Tibial nerve (tissue), 4 donors: ENCODE data around the gene H2BW2. TPM values are rescaled to one million over a fixed set of nuclear protein-coding genes. Genes with fewer than 3 reads are reported as not detected.
"Not testable (repeated sequence)": the region's sequence is repeated elsewhere in the genome, so short reads cannot be mapped to it uniquely, and the experiment has no call there.

Experiments
- DNase-seq, 2 donors: peaks; one replicate each; pipeline ENCODE4 v3.0.0-alpha.2; 2019; ENCODE audit warnings: low spot score in 2 of 2
- H3K27ac ChIP-seq, 4 donors: fragments of 200-600 bp; sonication (generic) in 3 of 4; one replicate each; pipeline ENCODE4 v1.5.1; 2017 to 2019; ENCODE audit warnings: mild to moderate bottlenecking in 1 of 4
- H3K27me3 ChIP-seq, 2 donors: fragments of 200-600 bp; sonication (generic) in 1 of 2; one replicate each; pipeline versions ENCODE4 v1.5.1 to v1.6.0; 2017 to 2019
- H3K36me3 ChIP-seq, 3 donors: fragments of 200-600 bp; sonication (generic); one replicate each; pipeline ENCODE4 v1.5.1; 2018 to 2019
- H3K4me1 ChIP-seq, 4 donors: fragments of 200-600 bp; sonication (generic) in 3 of 4; one replicate each; pipeline ENCODE4 v1.5.1; 2017 to 2019
- H3K4me3 ChIP-seq, 4 donors: fragments of 200-600 bp; sonication (generic) in 3 of 4; one replicate each; pipeline ENCODE4 v1.5.1; 2017 to 2019; ENCODE audit warnings: mild to moderate bottlenecking in 1 of 4, moderate library complexity in 1 of 4
- H3K9me3 ChIP-seq, 4 donors: fragments of 200-600 bp; sonication (generic) in 3 of 4; one replicate each; pipeline ENCODE4 v1.5.1; 2017 to 2019
- EP300 ChIP-seq, 2 donors: sonication (generic); formaldehyde crosslinking; IDR thresholded peaks; one replicate each; pipeline ENCODE4 v1.6.1; 2017; ENCODE audit warnings: antibody characterized with exemption in 2 of 2, mild to moderate bottlenecking in 1 of 2
- POLR2A ChIP-seq, 2 donors: fragments of 450-650 bp; IDR thresholded peaks; one replicate each; pipeline ENCODE4 v1.6.1; 2017; ENCODE audit warnings: antibody characterized with exemption in 2 of 2, mild to moderate bottlenecking in 2 of 2, moderate library complexity in 2 of 2
- WGBS, 2 donors: methylation state at CpG; one replicate each; pipeline ENCODE4 v1.1.5; 2018; 5-methylcytosine and 5-hydroxymethylcytosine counted together
- total RNA-seq, 4 donors: library from RNA; depleted of rRNA; stranded (reverse); fragments of >200 nt; gene quantifications; one replicate each; pipeline ENCODE4 v1.1.0, GENCODE V29; 2016
- TF ChIP-seq, protein P1 (sequence below), 5 experiments: fragments of 200-600 bp in 3 of 5; fragments of 450-650 bp in 2 of 5; sonication (generic) in 3 of 5; IDR thresholded peaks; one replicate each; pipeline ENCODE4 v1.5.1; 2016 to 2019; ENCODE audit warnings: antibody characterized with exemption in 5 of 5, mild to moderate bottlenecking in 3 of 5, moderate library complexity in 2 of 5

Gene H2BW2
- total RNA-seq = not detected

DNA sequence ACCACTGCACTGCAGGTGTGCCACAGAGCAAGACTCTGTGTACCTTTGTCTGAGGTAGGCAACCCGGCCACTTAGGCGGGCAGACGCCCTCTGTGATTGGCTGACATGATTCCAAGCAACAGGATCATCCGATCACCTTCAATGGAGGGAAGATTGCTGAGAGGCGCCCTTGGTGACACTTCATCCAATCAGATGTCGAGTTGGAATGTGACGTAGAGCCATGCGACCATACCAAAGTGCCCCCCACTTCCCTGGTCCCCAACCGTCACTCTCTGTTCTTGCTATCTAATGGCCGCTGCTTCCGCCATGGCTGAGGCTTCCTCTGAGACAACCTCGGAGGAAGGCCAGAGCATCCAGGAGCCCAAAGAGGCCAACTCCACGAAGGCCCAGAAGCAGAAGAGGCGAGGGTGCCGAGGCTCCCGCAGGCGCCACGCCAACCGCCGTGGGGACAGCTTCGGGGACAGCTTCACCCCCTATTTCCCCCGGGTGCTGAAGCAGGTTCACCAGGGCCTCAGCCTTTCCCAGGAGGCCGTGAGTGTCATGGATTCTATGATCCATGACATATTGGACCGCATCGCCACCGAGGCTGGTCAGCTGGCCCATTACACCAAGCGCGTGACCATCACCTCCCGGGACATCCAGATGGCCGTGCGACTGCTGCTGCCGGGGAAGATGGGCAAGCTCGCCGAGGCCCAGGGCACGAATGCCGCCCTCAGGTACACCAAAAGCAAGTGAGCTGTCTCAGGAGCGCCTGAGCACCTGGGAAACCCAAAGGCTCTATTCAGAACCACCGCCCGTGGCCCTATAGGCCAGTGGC lies at the start of gene H2BW2:
Gene H2BW2, plus strand, starts transcription at position 268 of the 817 bp plus-strand sequence. Its CDS starts 39 bp downstream, at position 307.
- WGBS, 2 donors = 90 to 99% methylated on average over 12 to 39 of the region's 39 CpGs
- no peak for DNase-seq
- no peak for TF ChIP-seq POLR2A (IDR thresholded peaks at IDR 0.05)
- TF ChIP-seq, protein P1, sequence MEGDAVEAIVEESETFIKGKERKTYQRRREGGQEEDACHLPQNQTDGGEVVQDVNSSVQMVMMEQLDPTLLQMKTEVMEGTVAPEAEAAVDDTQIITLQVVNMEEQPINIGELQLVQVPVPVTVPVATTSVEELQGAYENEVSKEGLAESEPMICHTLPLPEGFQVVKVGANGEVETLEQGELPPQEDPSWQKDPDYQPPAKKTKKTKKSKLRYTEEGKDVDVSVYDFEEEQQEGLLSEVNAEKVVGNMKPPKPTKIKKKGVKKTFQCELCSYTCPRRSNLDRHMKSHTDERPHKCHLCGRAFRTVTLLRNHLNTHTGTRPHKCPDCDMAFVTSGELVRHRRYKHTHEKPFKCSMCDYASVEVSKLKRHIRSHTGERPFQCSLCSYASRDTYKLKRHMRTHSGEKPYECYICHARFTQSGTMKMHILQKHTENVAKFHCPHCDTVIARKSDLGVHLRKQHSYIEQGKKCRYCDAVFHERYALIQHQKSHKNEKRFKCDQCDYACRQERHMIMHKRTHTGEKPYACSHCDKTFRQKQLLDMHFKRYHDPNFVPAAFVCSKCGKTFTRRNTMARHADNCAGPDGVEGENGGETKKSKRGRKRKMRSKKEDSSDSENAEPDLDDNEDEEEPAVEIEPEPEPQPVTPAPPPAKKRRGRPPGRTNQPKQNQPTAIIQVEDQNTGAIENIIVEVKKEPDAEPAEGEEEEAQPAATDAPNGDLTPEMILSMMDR (IDR thresholded peaks at IDR 0.05) = no peak
- H3K9me3 ChIP-seq = peaks cover 0 to 9% (median 0%) of the 10 kb centered on the region in 4 donors
- H3K4me1 ChIP-seq = no peaks in the 10 kb centered on the region
- peaks cover 0 to 26% of the 10 kb centered on the region in 2 donors for H3K27me3 ChIP-seq
- no peaks in the 10 kb centered on the region for H3K36me3 ChIP-seq
- H3K27ac ChIP-seq = no peak within 1 kb of the TSS
- H3K4me3 ChIP-seq = no peak within 1 kb of the TSS

DNA sequence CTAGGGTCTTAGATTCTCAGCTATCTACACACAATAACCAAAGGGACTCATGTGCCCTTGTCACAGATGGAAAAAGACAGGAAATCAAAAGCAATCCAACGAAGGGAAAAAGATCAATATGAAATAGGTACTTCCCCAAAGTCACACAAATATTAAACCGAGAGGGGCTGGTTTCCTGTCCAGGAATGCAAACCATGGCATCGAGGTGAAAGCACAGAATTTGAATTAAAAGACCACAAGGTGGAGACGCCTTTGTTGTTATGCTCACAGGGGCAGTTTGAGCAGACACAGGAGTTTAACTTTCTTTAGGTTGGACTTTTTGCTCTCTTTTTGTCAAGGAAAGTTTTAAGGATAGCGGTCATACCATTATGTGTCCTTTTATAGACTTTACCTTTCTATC lies 40.5 kb upstream of the H2BW2 start:
- H3K27ac ChIP-seq = no peak overlapping the region
- no peaks in the 10 kb centered on the region for H3K9me3 ChIP-seq
- H3K27me3 ChIP-seq = peaks cover 0 to 22% of the 10 kb centered on the region in 2 donors
- H3K4me3 ChIP-seq = no peak overlapping the region
- no peaks in the 10 kb centered on the region for H3K4me1 ChIP-seq
- TF ChIP-seq POLR2A (IDR thresholded peaks at IDR 0.05) = no peak
- TF ChIP-seq, protein P1 (IDR thresholded peaks at IDR 0.05) = no peak
- TF ChIP-seq EP300 (IDR thresholded peaks at IDR 0.05) = no peak
- WGBS, 2 donors = 43 to 54% methylated on average over 5 of the region's 5 CpGs
- no peak for DNase-seq
- no peaks in the 10 kb centered on the region for H3K36me3 ChIP-seq

DNA sequence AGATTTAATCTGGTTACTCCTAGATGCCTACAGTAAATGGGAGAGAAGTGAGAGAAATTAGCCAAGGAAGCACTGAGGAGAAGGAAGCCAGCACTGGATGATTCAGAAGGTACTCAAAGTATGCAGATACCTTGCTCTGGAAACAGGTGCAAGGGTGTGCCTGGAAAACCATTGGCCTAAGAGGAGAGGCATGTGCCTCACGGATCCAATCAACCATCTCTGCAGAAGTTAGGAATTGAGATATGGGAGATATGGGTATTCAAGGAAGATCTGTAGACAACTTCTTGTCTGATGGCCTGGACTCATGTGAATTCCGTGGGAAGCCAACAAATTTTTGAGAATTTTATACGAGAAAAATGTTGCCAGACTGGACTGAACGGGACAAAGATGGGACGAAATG lies 30.9 kb upstream of the H2BW2 start:
- Histone ChIP-seq H3K4me3 (no peak overlapping the region), H3K9me3 (peaks cover 0 to 7% (median 0%) of the 10 kb centered on the region in 4 donors), H3K27ac (no peak overlapping the region), H3K27me3 (peaks cover 0 to 26% of the 10 kb centered on the region in 2 donors), H3K36me3 (no peaks in the 10 kb centered on the region), H3K4me1 (no peaks in the 10 kb centered on the region)
- TF ChIP-seq, protein P1 (IDR thresholded peaks at IDR 0.05) = no peak
- TF ChIP-seq POLR2A (IDR thresholded peaks at IDR 0.05) (no peak), EP300 (IDR thresholded peaks at IDR 0.05) (no peak)
- 71 to 73% methylated on average over 5 of the region's 5 CpGs for WGBS, 2 donors
- DNase-seq = no peak

DNA sequence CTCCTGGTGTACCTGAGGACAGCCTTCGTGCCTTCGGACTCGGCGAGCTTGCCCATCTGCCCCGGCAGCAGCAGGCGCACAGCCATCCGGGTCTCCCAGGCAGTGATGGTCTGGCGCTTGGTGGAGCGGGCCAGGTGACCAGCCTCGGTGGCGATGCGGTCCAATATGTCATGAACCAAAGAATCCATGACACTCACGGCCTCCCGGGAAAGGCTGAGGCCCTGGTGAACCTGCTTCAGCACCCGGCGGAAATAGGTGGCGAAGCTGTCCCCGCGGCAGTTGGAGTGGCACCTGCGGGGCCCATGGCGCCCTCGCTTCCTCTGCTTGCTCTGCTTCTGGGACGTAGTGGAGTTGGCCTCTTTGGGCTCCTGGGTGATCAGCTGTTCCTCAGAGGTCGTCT lies 26.6 kb upstream of the H2BW2 start:
- Histone ChIP-seq H3K4me3 (no peak overlapping the region), H3K27ac (no peak overlapping the region), H3K27me3 (peaks cover 0 to 22% of the 10 kb centered on the region in 2 donors), H3K36me3 (no peaks in the 10 kb centered on the region), H3K9me3 (peaks cover 0 to 7% (median 0%) of the 10 kb centered on the region in 4 donors), H3K4me1 (no peaks in the 10 kb centered on the region)
- WGBS, 2 donors = 92% methylated on average over 24 of the region's 24 CpGs; no CpG with 5 or more reads in 1 of the 2 donors
- DNase-seq = no peak
- TF ChIP-seq POLR2A (IDR thresholded peaks at IDR 0.05) (no peak), EP300 (IDR thresholded peaks at IDR 0.05) (no peak)
- TF ChIP-seq, protein P1 (IDR thresholded peaks at IDR 0.05) = no peak

DNA sequence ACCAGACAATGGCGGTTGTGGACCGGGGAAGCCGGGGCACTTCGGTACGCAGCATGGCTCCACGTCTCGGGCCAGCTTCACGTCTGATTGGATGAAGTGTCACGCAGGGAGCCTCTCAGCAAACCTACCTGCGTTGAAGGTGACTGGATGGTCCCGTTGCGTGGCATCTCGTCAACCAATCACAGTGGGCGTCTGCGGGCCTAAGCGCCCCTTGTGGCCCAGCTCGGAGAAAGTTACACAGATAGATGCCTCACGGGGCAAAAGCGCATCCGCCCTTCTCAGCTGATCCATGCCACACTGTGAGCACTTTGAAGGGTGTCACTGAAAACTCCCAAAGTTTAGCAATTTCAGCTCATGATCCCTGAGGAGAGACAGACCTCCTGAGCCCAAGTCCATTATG lies 26.1 kb upstream of the H2BW2 start, which contains the start of gene H2BW1:
Gene H2BW1, minus strand, starts transcription at position 103 of the 400 bp plus-strand sequence. CDS start 132 bp downstream, outside the sequence.
- Histone ChIP-seq H3K9me3 (peaks cover 0 to 7% (median 0%) of the 10 kb centered on the region in 4 donors), H3K4me3 (no peak within 1 kb of the TSS), H3K36me3 (no peaks in the 10 kb centered on the region), H3K4me1 (no peaks in the 10 kb centered on the region), H3K27ac (no peak within 1 kb of the TSS), H3K27me3 (peaks cover 0 to 19% of the 10 kb centered on the region in 2 donors)
- no peak for DNase-seq
- 90% methylated on average over 20 of the region's 20 CpGs; no CpG with 5 or more reads in 1 of the 2 donors for WGBS, 2 donors
- no peak for TF ChIP-seq EP300 (IDR thresholded peaks at IDR 0.05)
- TF ChIP-seq, protein P1 (IDR thresholded peaks at IDR 0.05) = no peak
- no peak for TF ChIP-seq POLR2A (IDR thresholded peaks at IDR 0.05)

DNA sequence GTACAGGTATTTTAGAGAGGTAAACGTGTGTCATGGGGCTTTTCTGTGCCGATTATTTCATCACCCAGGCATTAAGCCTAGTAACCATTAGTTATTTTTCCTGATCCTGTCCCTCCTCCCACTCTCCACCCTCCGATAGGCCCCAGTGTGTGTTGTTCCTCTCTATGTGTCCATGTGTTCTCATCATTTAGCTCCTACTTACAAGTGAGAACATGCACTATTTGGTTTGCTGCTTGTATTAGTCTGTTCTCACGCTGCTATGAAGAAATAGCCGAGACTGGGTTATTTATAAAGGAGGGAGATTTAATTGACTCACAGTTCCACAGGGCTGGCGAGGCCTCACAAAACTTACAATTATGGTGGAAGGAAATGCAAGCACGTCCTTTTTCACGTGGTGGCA lies 24.2 kb upstream of the H2BW2 start:
- not testable (repeated sequence) for DNase-seq, H3K9me3 ChIP-seq, H3K36me3 ChIP-seq, H3K4me1 ChIP-seq, H3K4me3 ChIP-seq, H3K27ac ChIP-seq
- WGBS, 2 donors = 62 to 65% methylated on average over 8 of the region's 8 CpGs
- peaks cover 0 to 20% of the 10 kb centered on the region in 2 donors for H3K27me3 ChIP-seq
